Inflammatory macrophage (primary cell): ENCODE measurements around the gene ARHGAP44.
A peak's percentile ranks its signal among the peaks of the same experiment; 100 is the strongest.

Experiments used
- DNase-seq, 2 donors: peaks; one replicate each; pipeline ENCODE4 v3.0.0-alpha.2; 2020 to 2022

The ARHGAP44 gene

GRCh38 chr17:12998461-12998860 is 209.2 kb downstream of the ARHGAP44 start:
- no peak for DNase-seq

- no peak for DNase-seq
These were observed 209.6 kb downstream of the ARHGAP44 start for GRCh38 chr17:12998874-12999273.

GRCh38 chr17:13000561-13000960 is 211.3 kb downstream of the ARHGAP44 start:
- DNase-seq, result no peak

GRCh38 chr17:13001991-13002615 is 212.8 kb downstream of the ARHGAP44 start:
- peak; percentile 14 to 47 for DNase-seq

- DNase-seq, result peak; percentile 23 to 56
These were observed 213.6 kb downstream of the ARHGAP44 start for GRCh38 chr17:13002761-13003453.

GRCh38 chr17:13003454-13003851 is 214.2 kb downstream of the ARHGAP44 start:
- no peak for DNase-seq

GRCh38 chr17:13003927-13004326 is 214.6 kb downstream of the ARHGAP44 start:
- no peak for DNase-seq

GRCh38 chr17:13004336-13004735 is 215.0 kb downstream of the ARHGAP44 start:
- no peak for DNase-seq

- no peak for DNase-seq
These were observed 216.2 kb downstream of the ARHGAP44 start for GRCh38 chr17:13005530-13005929.

GRCh38 chr17:13008461-13008860 is 219.2 kb downstream of the ARHGAP44 start:
- DNase-seq, result no peak

- no peak for DNase-seq
These were observed 221.7 kb downstream of the ARHGAP44 start for GRCh38 chr17:13010959-13011358.

- DNase-seq, result no peak
These were observed 225.5 kb downstream of the ARHGAP44 start for GRCh38 chr17:13014801-13015200.

- DNase-seq, result peak in 1 of 2 donors; percentile 42
These were observed 227.8 kb downstream of the ARHGAP44 start for GRCh38 chr17:13016881-13017654.

- peak; percentile 100 for DNase-seq
These were observed 228.6 kb downstream of the ARHGAP44 start, which contains the start of gene ELAC2 for GRCh38 chr17:13017655-13018459. Gene ELAC2 (minus strand): TSS chr17:13018027. CDS start chr17:13017947, 80 bp downstream.

- DNase-seq, result no peak
These were observed 234.7 kb downstream of the ARHGAP44 start for GRCh38 chr17:13024016-13024415.

GRCh38 chr17:13024526-13025257 is 235.4 kb downstream of the ARHGAP44 start:
- DNase-seq, result peak; percentile 71 to 76

- DNase-seq, result no peak
These were observed 235.9 kb downstream of the ARHGAP44 start for GRCh38 chr17:13025258-13025627.

GRCh38 chr17:13025687-13026086 is 236.4 kb downstream of the ARHGAP44 start:
- no peak for DNase-seq

- no peak for DNase-seq
These were observed 237.9 kb downstream of the ARHGAP44 start for GRCh38 chr17:13027246-13027645.

- no peak for DNase-seq
These were observed 240.0 kb downstream of the ARHGAP44 start for GRCh38 chr17:13029340-13029739.

GRCh38 chr17:13030056-13030455 is 240.8 kb downstream of the ARHGAP44 start:
- DNase-seq, result no peak
